GM18498 (cell line): Measurements from ENCODE around the gene COL24A1.
A peak's percentile ranks its signal among the peaks of the same experiment; 100 is the strongest.
"Not testable (repeated sequence)": the region's sequence is repeated elsewhere in the genome, so short reads cannot be mapped to it uniquely, and the experiment has no call there.

Experiments
- ATAC-seq: cut with Tn5 transposase; IDR thresholded peaks from one replicate; pipeline ENCODE4 v1.9.1; 2021; ENCODE audit warnings: mild to moderate bottlenecking, moderate library complexity; ENCODE audit not compliant: unreplicated experiment

The COL24A1 gene

GRCh38 chr1:85824066-85824840, 332.3 kb downstream of the COL24A1 start:
- ATAC-seq: no peak

- no peak for ATAC-seq
These were observed 333.9 kb downstream of the COL24A1 start for GRCh38 chr1:85822696-85823095.

- ATAC-seq: no peak
These were observed 338.2 kb downstream of the COL24A1 start for GRCh38 chr1:85818371-85818770.

- ATAC-seq: no peak
These were observed 340.0 kb downstream of the COL24A1 start for GRCh38 chr1:85816606-85817005.

- ATAC-seq: no peak
These were observed 340.7 kb downstream of the COL24A1 start for GRCh38 chr1:85815906-85816305.

- ATAC-seq: no peak
These were observed 350.2 kb downstream of the COL24A1 start for GRCh38 chr1:85806236-85806965.

- no peak for ATAC-seq
These were observed 355.1 kb downstream of the COL24A1 start for GRCh38 chr1:85801520-85801919.

GRCh38 chr1:85799737-85800136, 356.8 kb downstream of the COL24A1 start:
- ATAC-seq: no peak

- ATAC-seq: no peak
These were observed 358.2 kb downstream of the COL24A1 start for GRCh38 chr1:85798419-85798818.

- not testable (repeated sequence) for ATAC-seq
These were observed 379.6 kb downstream of the COL24A1 start for GRCh38 chr1:85777021-85777420.

- no peak for ATAC-seq
These were observed 393.8 kb downstream of the COL24A1 start for GRCh38 chr1:85762804-85763203.

- peak; percentile 58 for ATAC-seq
These were observed 399.7 kb downstream of the COL24A1 start for GRCh38 chr1:85756864-85757263.

- no peak for ATAC-seq
These were observed 408.5 kb downstream of the COL24A1 start for GRCh38 chr1:85748120-85748519.

- ATAC-seq: no peak
These were observed 409.8 kb downstream of the COL24A1 start for GRCh38 chr1:85746777-85747176.

GRCh38 chr1:85743814-85744213, 412.8 kb downstream of the COL24A1 start:
- no peak for ATAC-seq

GRCh38 chr1:85734931-85735330, 421.6 kb downstream of the COL24A1 start:
- no peak for ATAC-seq

- ATAC-seq: no peak
These were observed 437.8 kb downstream of the COL24A1 start for GRCh38 chr1:85718678-85719340.

- ATAC-seq: not testable (repeated sequence)
These were observed 442.0 kb downstream of the COL24A1 start for GRCh38 chr1:85714418-85715114.

GRCh38 chr1:85708829-85709227, 447.7 kb downstream of the COL24A1 start:
- no peak for ATAC-seq

- peak; percentile 91 for ATAC-seq
These were observed 448.4 kb downstream of the COL24A1 start, which contains the start of gene ZNHIT6 for GRCh38 chr1:85707990-85708828. Gene ZNHIT6 (minus strand): TSS chr1:85708433. CDS start chr1:85708284, 149 bp downstream.
